ENCODE data around the gene IL15RA.

Gene IL15RA, protein sequence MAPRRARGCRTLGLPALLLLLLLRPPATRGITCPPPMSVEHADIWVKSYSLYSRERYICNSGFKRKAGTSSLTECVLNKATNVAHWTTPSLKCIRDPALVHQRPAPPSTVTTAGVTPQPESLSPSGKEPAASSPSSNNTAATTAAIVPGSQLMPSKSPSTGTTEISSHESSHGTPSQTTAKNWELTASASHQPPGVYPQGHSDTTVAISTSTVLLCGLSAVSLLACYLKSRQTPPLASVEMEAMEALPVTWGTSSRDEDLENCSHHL

DNA sequence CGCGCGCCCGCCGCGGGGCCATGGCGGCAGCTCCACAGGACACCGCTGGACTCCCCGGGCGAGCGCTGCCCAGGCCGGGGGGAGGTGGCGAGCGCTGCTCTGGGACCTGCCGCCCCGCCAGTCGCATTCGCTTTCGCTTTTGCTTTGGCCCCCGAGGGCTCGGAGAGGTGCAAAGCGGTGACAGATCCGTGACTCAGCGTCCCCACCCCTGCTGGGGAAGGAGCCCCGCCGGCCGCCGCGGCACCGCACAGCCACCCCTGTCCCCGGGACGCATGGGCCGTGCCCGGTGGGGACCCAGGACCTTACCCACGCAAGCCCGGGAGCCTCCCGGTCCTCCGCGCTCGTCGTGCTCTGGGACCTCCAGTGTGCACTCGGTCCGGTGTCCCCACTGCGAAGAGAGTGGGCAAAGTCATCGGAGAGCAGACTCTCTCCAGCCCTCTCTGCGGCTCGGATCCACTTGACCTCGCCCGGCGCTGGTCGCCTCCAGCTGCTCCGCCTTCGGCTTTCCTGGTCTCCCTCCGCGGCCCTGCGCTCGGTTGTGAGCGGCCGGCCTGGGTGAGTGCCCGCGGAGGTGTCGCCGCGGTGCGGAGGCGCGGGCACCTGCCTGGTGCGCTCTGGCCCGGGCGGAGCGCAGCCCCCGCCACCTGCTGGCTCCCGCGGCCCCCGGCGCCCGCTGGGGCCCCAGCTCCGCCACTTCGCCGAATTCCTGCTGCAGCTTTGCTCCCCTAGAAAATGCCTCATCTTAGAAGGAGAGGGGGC, at the start of gene IL15RA:
TSS of gene IL15RA (minus strand) at position 73 of the 759 bp plus-strand sequence. CDS start at position 22, 51 bp downstream.
- peak; percentile 85 for DNase-seq

DNA sequence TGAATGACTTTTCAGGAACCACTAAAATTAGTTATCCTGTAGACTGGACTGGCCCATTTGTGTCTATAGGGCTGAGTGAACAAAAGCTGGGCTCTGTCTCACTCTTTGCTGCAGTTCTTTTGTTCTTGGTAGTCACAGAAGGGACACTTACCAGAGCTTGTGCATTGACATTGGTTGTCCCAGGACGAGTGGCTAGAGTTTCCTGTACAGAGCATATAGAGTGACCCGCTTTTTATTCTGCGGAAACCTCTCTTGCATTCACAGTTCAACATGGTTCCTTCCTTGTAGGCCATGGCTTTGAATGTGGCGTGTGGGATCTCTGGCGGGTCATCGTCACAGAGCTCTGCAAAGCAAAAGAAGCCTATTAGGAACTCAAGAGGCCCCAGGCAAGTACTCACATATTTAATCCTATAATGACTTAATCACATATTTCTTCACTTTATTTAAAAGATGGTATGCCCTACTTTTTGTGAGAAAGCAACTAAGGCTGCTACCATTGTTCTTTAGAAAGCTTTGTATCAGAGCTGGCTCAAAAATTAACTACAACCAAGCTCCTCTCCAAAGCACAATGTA, 48.4 kb upstream of the IL15RA start:
- DNase-seq, result no peak

DNA sequence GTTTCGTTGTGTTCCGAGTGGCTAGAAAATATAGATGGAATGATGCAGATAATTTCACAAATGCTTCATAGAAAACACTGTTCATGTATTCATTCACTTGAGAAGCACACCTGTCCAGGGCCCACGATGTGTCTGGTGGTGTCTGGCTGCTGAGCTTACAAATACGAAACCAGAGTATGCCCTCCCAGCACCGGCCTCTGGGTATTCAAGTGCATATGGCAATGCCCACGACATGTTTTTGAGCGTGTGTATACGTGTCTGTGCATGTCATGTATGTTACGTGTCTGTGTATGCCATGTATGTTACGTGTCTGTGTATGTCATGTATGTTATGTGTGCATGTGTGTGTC, 47.0 kb upstream of the IL15RA start:
- no peak for DNase-seq

DNA sequence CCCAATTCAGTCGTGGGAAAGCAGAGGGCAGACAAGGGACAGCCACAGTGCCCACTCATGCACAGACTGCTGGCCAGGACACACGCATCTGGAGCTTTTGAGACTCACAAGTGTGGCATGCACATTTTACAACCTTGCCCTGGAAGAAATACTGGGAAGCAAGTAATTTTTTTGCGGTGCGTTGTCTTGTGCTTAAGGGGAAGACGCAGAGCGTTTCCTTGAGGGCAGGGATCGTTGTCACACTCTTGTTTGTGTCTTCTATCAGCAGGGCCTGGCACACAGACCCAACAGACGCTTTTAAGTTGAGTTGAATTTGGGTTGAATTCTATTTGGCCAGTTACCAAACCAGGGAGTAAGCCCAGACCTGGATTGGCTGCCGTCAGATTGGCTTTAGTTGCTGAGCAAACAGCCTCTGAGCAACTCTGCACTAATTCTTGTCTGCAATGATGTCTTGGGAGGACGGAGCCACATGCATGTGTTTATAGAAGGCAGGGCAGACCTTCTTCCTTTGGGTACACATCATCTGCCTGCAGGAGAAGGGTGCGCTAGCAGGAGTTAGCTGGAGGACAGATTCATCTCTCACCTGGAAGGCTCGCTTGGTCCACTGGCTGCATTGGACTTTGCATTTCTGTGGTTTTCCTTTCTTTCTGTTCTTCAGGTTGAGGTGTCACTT, 46.5 kb upstream of the IL15RA start:
- no peak for DNase-seq

DNA sequence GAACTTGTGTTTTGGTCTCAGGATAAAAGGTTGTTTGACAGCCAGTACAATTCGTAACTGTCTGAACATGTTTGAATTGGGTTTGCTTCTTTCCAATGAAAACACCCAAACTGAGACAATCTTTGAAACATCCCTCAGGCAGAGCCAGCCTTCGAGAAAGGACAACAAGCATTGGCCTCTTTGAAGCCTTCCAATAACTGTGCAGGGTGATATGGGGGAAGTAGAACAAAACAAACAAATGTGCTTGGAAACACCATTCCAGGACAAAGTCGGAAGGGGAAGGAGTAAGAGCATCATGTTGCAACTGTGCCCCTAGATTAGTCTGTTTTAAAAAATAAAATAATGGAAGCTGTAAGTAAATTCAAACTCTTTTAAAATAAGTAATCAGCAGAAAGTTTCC, 45.3 kb upstream of the IL15RA start:
- no peak for DNase-seq

DNA sequence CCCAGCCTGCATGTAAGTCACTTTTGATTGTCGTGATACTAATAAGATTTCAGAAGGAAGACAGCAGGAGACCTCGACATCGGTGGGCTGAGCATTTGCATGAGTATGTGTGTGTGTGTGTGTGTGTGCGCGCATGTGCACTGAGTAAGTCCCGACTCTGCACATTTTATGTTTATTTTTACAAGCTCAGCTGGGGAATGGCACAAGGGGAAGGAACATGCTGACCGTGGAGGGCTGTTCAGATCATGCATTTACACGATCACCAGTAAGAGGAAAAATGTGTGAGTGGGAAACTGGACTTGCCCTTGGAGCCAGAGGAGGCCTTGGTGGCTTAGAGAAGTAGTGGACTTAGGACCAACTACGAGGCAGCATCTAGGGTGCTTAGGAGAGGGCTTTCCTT, 43.5 kb upstream of the IL15RA start:
- DNase-seq, result no peak

DNA sequence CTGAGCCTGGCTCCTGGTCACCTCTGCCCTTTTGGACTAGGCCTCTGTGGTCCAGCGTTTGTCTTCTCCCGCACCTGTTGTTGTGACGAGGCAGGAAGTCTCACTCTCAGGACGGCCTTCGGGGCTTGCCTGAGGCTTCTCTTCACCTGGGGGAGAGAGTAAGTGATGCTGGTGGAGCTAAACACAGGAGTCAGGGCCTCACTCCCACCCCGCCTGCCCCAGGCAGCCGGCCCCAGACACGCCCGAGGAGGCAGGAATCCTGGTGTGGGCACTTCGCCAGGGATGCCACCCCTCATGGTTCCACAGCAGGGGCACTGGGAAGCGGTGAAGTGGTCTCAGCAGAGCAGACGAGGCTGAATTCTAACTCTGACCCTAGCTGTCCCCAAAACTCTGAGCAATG, 42.5 kb upstream of the IL15RA start:
- no peak for DNase-seq

DNA sequence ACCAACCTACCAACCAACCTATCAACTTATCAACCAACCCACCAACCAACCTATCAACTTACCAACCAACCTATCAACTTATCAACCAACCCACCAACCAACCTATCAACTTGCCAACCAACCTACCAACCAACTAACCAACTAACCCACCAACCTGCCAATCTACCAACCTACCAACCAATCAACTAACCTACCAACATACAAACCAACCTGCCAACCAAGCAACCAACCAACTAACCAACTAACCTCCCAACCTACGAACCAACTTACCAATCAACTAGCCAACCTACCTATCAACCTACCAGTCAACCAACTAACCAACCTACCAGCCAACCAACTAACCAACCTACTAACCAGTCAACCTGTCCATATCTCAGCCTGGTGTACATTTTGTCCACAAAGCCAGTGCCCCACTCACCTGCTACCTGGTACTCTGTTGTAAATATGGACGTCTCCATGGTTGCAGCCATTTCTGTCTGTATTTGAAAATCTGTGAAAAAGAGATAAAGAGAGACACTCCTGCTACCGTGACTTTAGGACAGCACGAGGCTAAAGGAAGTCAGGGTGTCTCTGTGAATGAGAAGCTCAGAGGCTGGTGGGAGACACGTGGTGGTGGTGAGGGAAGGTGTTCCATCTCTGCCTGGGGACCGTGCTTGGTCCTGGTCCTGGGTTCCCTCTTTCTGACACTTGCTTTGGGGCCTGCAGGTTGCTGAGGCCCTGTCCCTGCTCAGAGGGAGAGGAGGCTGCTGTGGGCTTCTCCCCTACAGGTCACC, 41.9 kb upstream of the IL15RA start:
- no peak for DNase-seq

DNA sequence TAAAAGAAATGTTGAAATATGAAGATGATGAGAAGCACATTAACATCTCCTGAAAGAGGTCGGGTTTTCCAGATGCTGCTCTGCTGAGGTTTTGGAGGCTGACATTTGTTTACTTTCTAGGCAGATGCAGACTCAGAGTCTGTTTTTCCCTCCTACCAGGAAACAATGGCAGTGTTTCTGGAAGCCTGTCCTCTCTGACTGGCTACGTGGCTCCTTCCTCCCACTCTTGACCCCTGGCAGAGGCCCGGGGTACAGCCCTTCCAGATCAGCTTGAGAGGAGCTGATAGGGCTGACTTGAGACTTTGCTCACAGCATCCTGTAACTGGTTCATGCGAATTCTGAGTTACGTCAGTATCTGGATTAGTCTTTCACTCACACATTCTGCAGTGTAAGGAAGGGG, 41.1 kb upstream of the IL15RA start:
- no peak for DNase-seq

DNA sequence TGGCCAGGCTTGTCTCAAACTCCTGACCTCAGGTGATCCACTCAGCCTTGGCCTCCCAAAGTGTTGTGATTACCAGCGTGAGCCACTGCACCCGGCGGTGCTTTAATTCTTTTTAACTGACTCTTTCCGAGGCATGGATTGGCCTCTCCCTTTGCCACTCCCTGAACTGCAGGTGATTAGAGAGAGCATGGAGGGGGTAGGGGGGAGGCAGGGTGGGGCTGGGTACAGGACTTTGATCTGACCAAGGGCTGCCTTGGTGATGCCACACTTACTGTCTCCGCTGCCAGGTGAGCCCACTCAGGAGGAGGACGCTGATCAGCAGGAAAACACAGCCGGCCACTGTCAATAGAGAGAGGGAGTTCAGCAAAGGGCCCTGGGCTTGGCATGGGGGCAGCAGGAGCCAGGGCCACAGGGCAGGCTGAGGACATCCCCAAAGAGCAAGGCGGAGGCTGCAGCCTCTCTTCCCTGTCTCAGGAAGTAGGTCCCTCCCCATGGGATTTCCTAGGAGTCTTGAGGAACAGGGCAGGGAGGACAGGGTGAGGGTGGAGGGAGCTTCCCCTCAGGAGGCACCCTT, 40.5 kb upstream of the IL15RA start:
- no peak for DNase-seq

DNA sequence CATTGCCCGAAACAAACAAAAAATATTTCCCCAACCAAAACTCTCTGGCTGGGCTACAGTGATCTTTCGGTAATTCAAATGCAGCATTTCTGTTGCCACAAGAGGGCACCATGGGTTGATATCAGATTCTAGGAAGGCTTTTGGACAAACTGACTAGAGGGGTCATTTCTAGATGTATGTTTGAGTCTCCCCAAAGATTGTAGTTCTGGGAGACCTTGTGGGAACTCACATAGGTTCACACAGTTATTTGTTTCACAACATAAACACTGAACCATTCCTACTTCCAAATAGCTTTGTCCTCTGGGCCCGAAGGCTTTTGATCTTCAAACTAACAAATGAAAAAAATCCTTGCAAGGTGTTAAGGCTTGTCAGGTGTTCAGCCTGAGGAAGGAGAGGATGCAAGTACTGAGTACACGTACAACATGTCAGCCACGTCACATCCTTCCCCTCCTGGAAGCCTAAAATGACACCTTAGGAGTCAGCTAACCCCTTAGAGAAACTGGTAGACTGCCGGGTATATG, 37.0 kb upstream of the IL15RA start:
- DNase-seq, result peak; percentile 78

DNA sequence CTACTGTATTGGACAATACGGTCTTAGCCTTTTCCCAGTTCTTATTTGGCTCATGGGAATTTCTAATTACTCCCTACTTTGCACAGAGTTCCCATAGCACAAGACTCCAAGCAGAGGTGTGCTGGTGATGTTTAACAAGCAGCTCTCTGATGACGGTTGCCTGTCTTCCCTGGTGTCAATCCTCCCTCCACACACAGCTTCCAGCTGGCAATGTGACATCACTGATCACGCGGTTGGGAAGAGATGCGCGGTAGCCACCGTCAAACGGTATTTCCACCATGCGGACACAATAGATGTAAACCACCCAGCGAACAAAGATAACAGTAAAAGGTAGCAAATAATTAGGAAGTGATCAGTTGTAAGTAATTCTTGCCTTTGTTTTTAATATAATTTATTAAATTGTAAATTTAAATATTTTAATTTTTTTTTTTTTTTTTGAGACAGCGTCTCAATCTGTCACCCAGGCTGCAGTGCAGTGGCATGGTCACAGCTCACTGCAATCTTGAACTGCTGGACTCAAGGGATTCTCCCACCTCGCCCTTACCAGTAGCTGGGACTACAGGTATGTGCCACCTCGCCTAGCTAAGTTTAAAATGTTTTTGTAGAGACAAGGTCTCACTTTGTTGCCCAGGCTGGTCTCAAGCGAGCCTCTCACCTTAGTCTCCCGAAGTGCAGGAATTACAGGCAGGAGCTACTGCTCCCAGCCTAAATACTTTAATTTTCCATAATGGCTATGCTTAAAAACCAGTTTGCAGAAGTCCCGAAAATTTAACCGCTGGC, 36.3 kb upstream of the IL15RA start:
- DNase-seq, result no peak

DNA sequence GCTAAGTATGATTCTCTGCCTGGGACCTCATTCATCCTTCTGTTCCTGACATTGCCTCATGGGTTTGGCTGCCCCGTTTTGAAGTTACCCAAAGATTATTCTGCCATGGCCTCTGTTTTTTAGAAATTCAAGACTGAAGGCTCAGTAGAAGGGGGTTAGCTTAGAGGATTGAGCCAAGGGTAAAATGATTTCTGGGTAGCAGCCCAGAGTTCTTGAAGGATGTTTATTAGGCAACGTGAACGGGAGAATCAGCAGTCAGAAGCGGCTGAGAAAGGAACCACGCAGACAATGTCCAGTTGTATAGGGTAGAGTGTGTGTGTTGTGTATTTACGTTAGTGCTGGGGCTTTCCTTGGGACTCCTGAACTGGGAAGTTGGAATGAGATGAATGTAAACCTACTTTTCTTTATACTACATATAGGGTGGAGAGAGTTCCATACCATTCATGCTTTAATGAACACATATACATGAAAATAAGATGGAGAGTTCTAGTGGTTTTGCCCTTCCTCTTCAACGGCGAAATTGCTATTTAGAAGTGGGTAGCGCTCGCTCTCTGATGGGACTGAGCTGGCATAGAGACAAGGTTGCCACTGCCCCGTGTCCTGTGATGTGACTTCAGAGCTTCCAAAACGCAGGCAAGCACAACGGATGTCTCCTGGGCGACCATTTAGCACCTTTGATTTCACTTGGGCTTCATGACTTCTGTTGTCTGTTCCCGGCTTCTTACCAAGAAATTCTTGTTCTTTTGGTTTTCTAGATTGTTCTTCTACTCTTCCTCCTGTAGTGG, 35.0 kb upstream of the IL15RA start:
- DNase-seq, result no peak

DNA sequence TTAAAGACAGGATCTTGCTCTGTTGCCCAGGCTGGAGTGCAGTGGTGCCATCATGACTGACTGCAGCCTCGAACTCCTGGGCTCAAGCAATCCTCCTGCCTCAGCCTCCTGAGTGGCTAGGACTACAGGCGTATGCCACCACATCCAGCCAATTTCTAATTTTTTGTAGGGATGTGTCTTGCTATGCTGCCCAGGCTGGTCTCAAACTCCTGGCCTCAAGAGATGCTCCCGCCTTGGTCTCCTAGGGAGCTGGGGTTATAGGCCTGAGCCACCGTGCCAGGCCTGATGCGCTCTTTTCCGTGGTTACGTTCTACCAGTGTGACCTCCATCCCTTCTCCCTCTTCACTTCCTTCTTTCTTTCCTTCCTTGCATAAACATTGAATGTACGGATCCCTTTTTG, 34.2 kb upstream of the IL15RA start:
- DNase-seq, result no peak

DNA sequence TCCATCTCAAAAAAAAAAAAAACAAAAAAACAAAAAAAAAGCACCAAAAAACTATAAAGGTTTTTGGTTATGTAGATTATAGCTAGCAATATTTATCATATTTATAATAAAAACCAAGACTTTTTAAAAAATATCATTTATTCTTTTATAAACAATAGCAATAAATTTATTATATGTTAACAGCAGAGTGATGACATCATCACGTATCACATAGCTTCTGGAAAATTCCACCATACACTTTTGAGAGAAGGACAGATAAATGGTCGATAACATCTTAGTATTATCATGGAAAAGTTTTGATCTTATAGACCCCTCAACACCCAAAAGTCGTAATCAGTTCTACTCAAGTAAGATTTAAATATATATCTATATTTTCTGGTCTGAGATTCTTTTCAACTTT, 33.2 kb upstream of the IL15RA start:
- DNase-seq, result no peak

DNA sequence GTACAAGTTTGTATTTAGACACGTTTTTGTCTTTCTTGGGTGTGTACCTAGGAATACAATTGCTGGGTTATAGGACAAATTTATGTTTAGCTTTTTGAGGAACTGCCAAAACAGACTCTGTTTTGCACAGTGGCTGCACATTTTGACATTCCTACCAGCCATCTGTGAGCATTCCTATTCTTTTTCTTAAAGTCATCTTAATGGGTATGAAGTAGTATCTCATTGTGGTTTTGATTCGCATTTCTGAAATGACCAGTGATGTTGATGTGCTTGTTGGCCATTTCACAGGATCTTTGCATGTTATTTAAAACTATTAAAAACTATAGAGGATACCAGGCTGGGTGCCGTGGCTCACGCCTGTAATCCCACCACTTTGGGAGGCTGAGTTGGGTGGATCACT, 32.6 kb upstream of the IL15RA start:
- DNase-seq, result no peak

DNA sequence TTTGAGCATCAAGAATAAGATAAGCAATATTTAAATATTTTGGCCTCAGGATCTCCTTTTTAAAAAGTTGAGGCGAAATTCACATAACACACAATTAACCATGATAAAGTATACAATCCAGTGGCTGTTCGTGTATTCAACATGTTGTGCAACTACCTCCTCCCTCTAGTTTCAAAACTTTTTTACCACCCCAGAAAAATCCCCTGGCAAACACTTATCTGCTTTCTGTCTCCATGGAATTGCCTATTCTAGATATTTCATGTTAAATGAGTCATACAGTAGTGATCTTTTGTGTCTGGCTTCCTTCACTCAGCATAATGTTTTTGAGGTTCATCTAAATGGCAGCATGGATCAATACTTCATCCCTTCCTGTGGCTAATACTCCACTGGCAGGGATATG, 31.8 kb upstream of the IL15RA start:
- no peak for DNase-seq

DNA sequence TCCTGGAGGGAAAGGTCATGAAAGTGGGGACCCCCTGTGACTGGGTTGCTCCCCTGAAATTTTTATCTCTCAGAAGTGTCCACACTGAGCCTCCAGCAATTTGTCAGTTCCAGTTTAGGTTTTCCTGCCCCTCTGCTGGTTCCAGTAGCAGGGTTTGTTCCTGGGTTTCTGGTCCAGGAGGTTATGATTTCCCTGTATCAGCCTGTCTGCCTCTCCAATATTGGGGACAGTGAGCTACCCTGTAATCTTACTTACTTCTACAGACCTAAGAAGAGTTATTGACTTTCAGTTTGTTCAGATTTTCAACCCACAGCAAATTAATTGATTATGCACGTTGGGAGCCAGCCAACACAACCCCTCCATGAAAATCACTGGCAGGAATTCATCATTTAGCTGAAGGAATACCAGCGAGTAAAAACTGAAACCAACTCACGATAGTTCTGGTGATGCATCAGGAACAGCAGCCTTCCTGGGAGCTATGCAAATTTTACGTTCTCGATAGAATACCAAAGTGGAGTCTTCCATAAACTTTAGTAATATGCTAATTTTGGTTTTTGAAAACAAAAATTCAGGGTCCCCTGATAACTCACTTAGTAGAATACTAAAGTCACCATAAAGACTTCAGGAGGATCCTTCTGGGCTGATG, 31.3 kb upstream of the IL15RA start:
- DNase-seq, result no peak

DNA sequence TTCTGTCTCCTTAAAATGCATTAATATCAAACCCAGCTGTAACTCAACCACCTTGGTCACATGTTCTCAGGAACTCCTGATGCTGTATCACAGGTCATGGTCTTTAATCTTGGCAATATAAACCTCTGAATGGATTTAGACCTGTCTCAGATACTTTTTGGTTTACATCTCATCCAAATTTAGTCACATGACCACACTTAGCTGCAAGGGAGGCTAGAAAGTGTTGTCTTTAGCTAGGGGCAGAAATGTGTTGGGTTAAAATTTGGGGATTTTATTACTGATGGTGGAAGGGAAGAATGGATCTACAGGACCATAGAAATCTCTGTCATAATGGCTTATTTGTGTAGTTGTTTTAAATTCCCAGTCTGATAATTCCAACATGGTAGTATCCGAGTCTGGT, 29.6 kb upstream of the IL15RA start:
- no peak for DNase-seq

DNA sequence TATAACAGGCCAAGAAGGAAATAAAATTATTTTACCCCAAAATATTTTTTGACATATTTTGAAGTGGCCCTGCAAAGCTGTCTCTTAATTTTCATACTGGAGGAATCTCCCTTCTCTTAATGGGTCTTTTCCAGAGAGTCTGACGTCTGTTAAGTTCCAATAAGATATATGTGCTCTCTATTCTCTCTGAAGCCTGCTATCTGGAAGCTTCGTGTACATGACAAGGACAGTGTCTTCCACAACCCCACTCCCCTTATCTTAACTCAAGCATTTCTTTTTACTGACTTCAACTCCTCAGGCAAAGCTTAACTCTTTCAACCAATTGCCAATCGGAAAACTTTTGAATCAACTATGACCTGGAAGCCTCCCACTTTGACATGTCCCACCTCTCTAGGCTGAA, 29.2 kb upstream of the IL15RA start:
- DNase-seq, result no peak
